ENCODE results near the gene CTSF.

DNA sequence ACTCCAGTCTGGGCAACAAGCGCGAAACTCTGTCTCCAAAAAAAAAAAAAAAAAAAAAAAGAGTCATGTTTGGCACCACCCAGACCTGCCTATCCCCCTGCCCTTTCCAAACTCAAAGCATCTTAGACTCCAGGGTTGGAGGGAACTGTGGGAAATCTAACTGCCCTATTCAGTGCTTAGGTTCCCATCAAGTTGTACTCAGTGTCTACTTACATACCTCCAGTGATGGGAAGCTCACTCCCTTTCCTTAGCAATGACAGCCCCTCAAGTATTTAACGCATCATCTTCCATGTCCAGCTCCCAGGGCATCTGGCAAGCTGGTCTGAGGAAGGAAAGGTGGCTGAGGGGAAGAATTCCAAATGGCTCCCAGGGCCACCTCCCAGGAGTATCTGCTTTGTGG is 18.7 kb downstream of the CTSF start:
- no peak for TF ChIP-seq CTCF (IDR thresholded peaks at IDR 0.05; ENCODE audit: control extremely low read depth in 1 of 3, insufficient read depth in 1 of 3, low read depth in 1 of 3, low read length in 3 of 3)
- TF ChIP-seq PHF8 (conservative IDR thresholded peaks at IDR 0.05; ENCODE audit: low read depth, low read length), result no peak
- no peak for TF ChIP-seq EZH2 (IDR thresholded peaks at IDR 0.05; ENCODE audit: low read depth, low read length, severe bottlenecking)
- TF ChIP-seq USF2 (IDR thresholded peaks at IDR 0.05; ENCODE audit: low read length), result no peak
- no peak for TF ChIP-seq GABPA (IDR thresholded peaks at IDR 0.05; ENCODE audit: borderline replicate concordance, insufficient read depth, low read length)
- no peak for TF ChIP-seq RFX5 (IDR thresholded peaks at IDR 0.05; ENCODE audit: borderline replicate concordance, low read depth, low read length)
- no peak for TF ChIP-seq TAF1 (IDR thresholded peaks at IDR 0.05; ENCODE audit: low read depth, low read length)
- no peak for TF ChIP-seq ZNF274 (IDR thresholded peaks at IDR 0.05; ENCODE audit: borderline replicate concordance, extremely low read depth, low read length)
- TF ChIP-seq SP1 (IDR thresholded peaks at IDR 0.05; ENCODE audit: low read depth, low read length), result no peak
- no peak for TF ChIP-seq TCF12 (IDR thresholded peaks at IDR 0.05; ENCODE audit: low read depth, low read length)
- TF ChIP-seq POLR2AphosphoS5 (IDR thresholded peaks at IDR 0.05; ENCODE audit: low read depth, low read length), result no peak
- TF ChIP-seq EP300 (IDR thresholded peaks at IDR 0.05; ENCODE audit: borderline replicate concordance in 1 of 2, low read depth in 2 of 2, low read length in 2 of 2), result no peak

All from H1 (cell line).